HG02981 (cell line): ENCODE data around the gene POLE.
"Not testable (repeated sequence)": the region's sequence is repeated elsewhere in the genome, so short reads cannot be mapped to it uniquely, and the experiment has no call there.

Source experiments
- ATAC-seq: cut with Tn5 transposase; IDR thresholded peaks from one replicate; pipeline ENCODE4 v1.9.1; 2021; ENCODE audit warnings: mild to moderate bottlenecking, moderate library complexity; ENCODE audit not compliant: unreplicated experiment

Gene POLE

GRCh38 chr12:132717531-132718387 is 30.6 kb upstream of the POLE start:
- ATAC-seq, result no peak

- no peak for ATAC-seq
Observed at GRCh38 chr12:132717011-132717410, 29.9 kb upstream of the POLE start.

DNA sequence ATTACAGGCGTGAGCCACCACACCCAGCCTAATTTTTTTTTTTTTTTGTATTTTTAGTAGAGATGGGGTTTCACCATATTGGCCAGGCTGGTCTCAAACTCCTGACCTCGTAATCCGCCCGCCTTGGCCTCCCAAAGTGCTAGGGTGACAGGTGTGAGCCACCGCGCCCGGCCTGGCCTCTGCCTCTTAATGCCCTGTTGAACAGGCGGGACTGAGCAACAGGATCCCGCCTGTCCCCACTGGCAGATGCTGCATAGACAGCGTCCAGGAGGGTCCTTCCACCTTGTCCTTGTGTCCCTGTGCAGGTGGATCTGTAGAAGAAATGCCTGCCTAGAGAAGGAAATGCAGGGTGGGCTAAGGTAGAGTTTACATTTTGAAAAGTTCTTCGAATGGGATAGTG is 29.2 kb upstream of the POLE start:
- no peak for ATAC-seq

- ATAC-seq, result no peak
Observed at GRCh38 chr12:132715874-132716273, 28.7 kb upstream of the POLE start.

DNA sequence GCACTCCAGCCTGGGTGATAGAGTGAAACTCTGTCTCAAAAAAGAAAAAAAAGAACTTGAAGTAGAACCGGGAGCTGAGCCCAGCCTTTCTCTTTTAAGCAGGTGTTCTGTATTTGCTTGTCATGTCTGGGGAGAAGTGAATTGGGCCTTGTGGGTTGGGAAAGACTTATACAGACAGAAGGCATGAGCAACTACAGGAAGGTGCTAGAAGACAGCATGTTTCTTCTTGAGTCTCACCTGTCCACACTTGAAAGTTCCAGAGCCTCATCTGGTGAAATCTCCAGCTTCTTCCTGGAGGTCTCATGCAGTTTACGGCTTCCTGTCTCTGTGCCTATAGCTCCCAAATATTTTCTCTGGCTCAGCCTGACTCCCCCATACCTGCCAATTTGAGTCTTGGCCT is 26.0 kb upstream of the POLE start:
- ATAC-seq, result no peak

DNA sequence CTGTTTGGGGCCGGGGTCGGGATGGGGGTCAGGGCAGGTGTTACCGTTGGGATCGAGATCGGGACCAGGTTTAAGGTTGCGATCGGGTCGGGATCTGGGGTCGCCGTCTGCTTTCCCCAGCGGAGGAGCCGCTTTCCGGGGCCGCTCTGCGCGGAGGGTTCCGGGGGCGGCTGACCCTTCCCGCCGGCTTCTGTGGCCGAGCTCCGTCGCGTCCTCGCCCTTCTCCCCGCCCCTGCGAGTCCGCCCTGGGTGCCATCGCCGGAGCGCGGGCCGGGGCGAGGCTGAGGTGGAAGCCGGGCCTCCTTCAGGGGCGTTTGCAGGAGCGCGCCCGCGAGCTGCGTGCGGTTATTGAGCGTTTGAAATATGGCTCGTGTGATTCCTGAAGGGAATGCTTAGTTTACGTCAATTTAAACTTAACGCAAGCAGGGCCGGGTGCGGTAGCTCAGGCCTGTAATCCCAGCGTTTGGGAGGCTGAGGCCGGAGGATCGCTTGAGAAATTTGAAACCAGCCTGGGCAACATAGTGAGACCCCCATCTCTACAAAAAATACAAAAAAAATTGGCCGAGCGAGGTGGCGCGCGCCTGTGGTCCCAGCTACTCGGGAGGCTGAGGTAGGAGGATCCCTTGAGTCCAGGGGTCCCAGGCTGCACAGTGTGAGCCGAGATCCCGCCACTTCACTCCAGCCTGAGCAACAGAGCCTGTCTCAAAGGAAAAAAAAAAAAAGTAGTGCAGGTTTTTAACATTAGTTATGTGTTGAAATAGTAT is 24.1 kb upstream of the POLE start:
- peak; percentile 20 for ATAC-seq

DNA sequence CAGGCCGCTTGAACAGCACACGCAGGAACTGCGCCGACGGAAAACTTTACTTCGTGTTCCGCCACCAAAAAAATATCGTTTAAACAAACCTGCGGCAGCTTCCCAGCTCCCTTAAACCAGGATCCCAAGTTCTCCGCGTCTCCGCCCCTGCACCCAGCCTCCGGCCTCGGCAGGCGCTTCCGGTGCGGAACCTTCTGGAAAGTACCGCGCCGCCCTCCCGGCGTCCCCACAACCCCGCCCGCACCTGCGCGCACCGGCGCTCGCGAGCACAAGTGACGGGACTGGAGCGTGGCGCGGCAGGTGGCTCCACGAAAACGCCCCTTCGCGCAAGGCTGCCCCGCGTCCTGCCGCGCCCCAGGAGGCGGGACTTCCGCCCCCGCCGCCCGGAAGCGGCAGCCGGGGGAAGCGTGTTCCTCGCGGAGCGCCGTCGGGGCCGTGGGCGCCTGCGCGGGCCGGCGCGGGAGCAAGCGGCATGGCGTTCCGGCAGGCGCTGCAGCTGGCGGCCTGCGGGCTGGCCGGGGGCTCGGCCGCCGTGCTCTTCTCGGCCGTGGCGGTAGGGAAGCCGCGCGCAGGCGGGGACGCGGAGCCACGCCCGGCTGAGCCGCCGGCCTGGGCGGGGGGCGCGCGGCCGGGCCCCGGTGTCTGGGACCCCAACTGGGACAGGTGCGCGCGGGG is 23.4 kb upstream of the POLE start, which contains the start of gene PGAM5:
TSS of gene PGAM5 (plus strand) at position 438 of the 675 bp plus-strand sequence. CDS start at position 473, 35 bp downstream.
- peak; percentile 80 for ATAC-seq

GRCh38 chr12:132710043-132710404 is 22.9 kb upstream of the POLE start:
- ATAC-seq, result peak; percentile 27

DNA sequence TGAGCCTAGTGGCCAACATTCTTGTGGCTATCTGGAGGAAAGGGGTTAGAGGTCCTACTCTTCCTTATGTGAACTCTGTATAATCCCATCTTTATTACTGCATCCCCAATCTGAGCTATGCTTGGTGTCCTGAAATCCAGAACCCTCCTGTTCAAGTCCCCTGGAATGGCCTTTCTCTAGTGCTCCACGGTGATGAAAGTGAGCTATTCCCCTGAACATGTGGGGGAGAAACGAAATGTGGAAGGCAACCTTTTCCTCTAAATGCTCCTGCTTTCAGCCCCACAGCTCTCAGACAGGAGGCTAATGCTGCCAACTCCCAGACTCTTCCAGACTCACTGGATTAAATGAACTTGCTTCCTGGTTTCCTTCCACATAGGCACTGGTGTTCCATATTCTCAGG is 21.0 kb upstream of the POLE start:
- ATAC-seq, result no peak

GRCh38 chr12:132707241-132707640 is 20.1 kb upstream of the POLE start:
- no peak for ATAC-seq

DNA sequence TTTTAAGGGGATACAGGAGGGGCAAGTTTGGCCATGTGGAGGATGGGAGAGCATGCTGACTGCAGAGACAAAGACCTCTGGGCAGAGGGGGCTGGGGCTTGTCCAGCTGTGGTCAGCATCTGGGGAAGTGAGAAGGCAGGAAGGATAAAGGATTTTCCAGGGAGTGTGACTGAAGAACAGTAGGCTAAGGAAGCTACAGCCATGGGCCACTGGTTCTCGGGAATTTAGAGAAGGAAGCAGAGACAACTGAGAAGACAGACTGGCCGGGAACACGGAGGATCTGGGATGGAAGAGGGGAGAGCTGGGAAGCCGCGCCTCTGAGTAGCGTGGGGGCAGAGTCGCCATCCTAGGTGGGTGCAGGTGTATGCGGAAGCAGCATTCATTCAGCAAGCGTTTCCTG is 16.5 kb upstream of the POLE start:
- no peak for ATAC-seq

DNA sequence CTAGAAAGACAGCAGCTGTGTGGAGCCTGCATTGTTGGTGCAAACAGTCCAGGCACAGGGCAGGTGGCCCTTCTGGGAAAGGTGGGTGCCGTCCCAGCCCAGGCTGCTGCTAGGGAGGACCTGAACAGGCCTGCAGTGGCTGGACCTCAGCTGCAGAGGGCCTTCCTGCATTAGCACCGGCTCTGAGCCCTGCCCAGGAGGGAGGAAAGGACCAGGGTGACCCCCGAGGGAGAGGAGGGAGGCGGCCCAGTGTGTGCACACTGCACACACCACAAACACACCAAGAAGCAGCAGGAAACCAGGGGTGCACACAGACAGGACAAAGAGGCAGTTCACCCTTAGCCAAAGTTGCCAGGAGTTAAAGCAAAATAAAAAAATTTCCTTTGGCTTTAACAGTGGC is 15.5 kb upstream of the POLE start:
- ATAC-seq, result no peak

- ATAC-seq, result no peak
Observed at GRCh38 chr12:132700212-132700822, 13.2 kb upstream of the POLE start.

GRCh38 chr12:132698341-132698740 is 11.2 kb upstream of the POLE start:
- no peak for ATAC-seq

DNA sequence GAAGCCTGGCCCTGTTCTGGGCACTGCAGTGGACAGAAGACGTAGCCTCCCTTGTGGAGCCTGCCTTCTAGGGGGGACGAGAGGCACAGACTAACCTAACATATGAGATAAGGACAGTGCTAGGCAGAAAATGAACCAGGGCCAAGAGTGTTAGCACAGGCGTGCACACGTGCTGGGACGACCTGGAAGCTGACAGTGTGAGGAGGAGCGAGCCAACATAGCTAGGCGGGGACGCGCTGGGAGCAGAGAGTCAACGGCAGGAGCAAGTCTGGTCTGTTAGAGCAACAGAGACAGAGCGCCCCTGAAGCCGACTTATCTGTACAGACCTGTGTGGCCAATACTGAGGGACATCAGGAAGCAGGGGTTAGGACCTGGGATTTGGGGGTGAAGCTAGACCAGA is 8.3 kb upstream of the POLE start:
- no peak for ATAC-seq

DNA sequence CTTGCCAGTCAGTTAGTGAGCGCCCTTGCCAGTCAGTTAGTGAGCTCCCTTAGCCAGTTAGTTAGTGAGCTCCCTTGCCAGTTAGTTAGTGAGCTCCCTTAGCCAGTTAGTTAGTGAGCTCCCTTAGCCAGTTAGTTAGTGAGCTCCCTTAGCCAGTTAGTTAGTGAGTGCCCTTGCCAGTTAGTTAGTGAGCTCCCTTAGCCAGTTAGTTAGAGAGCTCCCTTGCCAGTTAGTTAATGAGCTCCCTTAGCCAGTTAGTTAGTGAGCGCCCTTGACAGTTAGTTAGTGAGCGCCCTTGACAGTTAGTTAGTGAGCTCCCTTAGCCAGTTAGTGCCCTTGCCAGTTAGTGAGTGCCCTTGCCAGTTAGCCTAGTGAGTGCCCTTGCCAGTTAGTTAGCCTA is 7.7 kb upstream of the POLE start:
- not testable (repeated sequence) for ATAC-seq

DNA sequence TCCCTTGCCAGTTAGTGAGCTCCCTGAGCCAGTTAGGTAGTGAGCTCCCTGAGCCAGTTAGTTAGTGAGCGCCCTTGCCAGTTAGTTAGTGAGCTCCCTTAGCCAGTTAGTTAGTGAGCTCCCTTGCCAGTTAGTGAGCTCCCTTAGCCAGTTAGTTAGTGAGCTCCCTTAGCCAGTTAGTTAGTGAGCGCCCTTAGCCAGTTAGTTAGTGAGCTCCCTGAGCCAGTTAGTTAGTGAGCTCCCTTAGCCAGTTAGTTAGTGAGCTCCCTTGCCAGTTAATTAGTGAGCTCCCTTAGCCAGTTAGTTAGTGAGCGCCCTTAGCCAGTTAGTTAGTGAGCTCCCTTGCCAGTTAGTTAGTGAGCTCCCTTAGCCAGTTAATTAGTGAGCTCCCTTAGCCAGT is 4.9 kb upstream of the POLE start:
- not testable (repeated sequence) for ATAC-seq

DNA sequence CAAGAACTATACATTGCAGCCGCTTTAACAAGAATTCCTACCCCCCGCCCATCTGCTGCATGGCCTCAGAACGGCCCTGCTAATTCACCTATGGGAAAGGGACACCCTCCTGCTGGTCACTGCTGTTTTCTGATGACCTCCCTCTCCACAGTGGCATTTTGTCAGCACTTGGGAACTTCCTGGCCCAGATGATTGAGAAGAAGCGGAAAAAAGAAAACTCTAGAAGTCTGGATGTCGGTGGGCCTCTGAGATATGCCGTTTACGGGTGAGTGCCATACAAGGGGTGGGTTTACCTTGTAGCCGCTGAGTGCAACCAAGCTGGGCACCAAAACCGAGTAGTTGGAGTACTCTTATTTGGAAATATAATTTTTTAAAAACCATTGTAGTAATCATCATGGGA is 3.0 kb upstream of the POLE start:
- ATAC-seq, result no peak

DNA sequence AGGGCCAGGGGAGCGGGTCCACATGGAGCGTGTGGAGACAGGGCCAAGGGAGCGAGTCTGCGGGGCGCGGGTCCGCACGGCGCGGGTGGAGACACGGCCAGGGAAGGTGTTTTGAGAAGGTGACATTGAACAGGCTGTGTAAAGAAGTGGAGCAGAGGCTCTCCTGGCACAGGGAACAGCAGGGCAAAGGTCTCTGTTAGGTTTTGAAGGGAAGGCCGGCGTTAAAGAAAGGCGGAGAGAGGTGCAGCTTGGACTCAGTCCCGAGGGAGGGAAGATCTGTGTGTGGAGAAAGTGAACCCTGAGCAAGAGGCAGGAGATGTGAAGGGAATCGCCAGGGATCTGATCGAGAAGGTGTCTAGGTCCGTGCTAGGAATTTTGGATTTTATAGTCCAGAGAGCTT is 2.1 kb upstream of the POLE start:
- ATAC-seq, result no peak

GRCh38 chr12:132686825-132687210 is 324 bp downstream of the POLE start:
- no peak for ATAC-seq

GRCh38 chr12:132685400-132685799 is 1.7 kb downstream of the POLE start:
- ATAC-seq, result no peak
